Esophagus squamous epithelium (tissue), 5 donors: ENCODE measurements around the gene ABHD10. TPM values are rescaled to one million over a fixed set of nuclear protein-coding genes. Genes with fewer than 3 reads are reported as not detected.

Experiments
- DNase-seq: peaks from one replicate; lab custom pipeline; 2025; lab: John Stamatoyannopoulos, UW
- H3K27ac ChIP-seq, 4 donors: fragments of 200-600 bp; sonication (generic); one replicate each; pipeline ENCODE4 v1.5.1; 2016 to 2019; ENCODE audit warnings: mild to moderate bottlenecking in 1 of 4
- H3K27me3 ChIP-seq, 4 donors: fragments of 200-600 bp; sonication (generic); 1 replicate in 3 of 4; 2 replicates in 1 of 4; pipeline versions ENCODE4 v1.5.1 to v1.6.0; 2017 to 2021; ENCODE audit warnings: antibody characterized with exemption in 1 of 4
- H3K36me3 ChIP-seq, 3 donors: fragments of 200-600 bp; sonication (generic); one replicate each; pipeline ENCODE4 v1.5.1; 2016 to 2019
- H3K4me1 ChIP-seq, 3 donors: fragments of 200-600 bp; sonication (generic); one replicate each; pipeline ENCODE4 v1.5.1; 2017 to 2019
- H3K4me3 ChIP-seq, 4 donors: fragments of 200-600 bp; sonication (generic); 1 replicate in 3 of 4; 2 replicates in 1 of 4; pipeline ENCODE4 v1.5.1; 2016 to 2019; ENCODE audit warnings: mild to moderate bottlenecking in 2 of 4, moderate library complexity in 1 of 4
- H3K9me3 ChIP-seq, 3 donors: fragments of 200-600 bp; sonication (generic); one replicate each; pipeline ENCODE4 v1.5.1; 2016 to 2019
- POLR2A ChIP-seq, 4 donors: fragments of 450-650 bp; IDR thresholded peaks; one replicate each; pipeline ENCODE4 v1.6.1; 2017; ENCODE audit warnings: antibody characterized with exemption in 4 of 4, mild to moderate bottlenecking in 4 of 4, moderate library complexity in 3 of 4
- WGBS, 2 donors: methylation state at CpG; one replicate each; pipeline ENCODE4 v1.1.5; 2018; 5-methylcytosine and 5-hydroxymethylcytosine counted together
- intact Hi-C: fragments of 100-400 bp; cut with DNase I; formaldehyde crosslinking; loops from one replicate; pipeline ENCODE4 v1.15.0; 2022
- total RNA-seq, 4 donors: library from RNA; depleted of rRNA; stranded (reverse); fragments of >200 nt; gene quantifications; one replicate each; pipeline ENCODE4 v1.1.0, GENCODE V29; 2016
- TF ChIP-seq, protein P1 (sequence below), 6 experiments: fragments of 450-650 bp in 4 of 6; fragments of 200-600 bp in 2 of 6; sonication (generic) in 2 of 6; IDR thresholded peaks; one replicate each; pipeline ENCODE4 v1.5.1; 2016 to 2019; ENCODE audit warnings: antibody characterized with exemption in 6 of 6, mild to moderate bottlenecking in 4 of 6, moderate library complexity in 4 of 6
- donor health status: DM: yes; HTN: yes; CAD: no.

ABHD10 gene
- total RNA-seq, 4 donors from 2014 or later: 10.2 to 22.5 (median 13.1) TPM

DNA sequence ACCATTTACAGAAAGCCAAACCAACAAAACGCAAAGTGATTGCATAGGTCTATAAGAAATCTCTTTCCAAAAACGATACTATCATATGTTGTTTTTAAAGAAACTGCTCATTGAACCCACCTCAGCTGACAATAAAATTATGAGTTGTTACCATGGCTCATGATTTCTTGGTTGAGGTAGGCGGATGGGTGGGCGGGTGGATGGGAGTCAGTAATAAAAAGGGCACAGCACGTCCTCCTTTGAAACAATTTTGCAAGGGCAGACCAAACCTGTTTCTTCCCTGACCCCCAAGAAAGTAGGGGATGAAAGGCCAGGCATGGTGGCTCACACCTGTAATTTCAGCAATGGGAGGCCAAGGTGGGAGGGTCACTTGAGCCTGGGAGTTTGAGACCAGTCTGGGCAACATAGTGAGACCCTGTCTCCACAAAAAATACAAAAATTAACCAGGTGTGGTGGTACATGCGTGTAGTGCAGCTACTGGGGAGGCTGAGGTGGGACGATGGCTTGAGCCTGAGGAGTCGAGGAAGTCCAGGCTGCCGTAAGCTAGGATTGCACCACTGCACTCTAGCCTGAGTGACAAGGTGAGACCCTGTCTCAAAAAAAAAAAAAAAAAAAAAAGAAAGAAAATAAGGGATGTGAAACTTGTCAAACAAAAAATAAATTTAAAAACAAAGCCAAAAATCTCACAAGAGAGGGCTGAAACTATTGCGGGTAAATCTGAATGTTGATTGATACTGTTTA, 2.1 kb downstream of the ABHD10 start:
- Histone ChIP-seq H3K27me3 (no peaks in the 10 kb centered on the region), H3K4me3 (no peak overlapping the region), H3K27ac (no peak overlapping the region), H3K9me3 (no peaks in the 10 kb centered on the region), H3K4me1 (peaks cover 0 to 43% (median 10%) of the 10 kb centered on the region in 3 donors), H3K36me3 (no peaks in the 10 kb centered on the region)
- 91% methylated on average over 10 of the region's 10 CpGs for WGBS, 2 donors
- TF ChIP-seq, protein P1, sequence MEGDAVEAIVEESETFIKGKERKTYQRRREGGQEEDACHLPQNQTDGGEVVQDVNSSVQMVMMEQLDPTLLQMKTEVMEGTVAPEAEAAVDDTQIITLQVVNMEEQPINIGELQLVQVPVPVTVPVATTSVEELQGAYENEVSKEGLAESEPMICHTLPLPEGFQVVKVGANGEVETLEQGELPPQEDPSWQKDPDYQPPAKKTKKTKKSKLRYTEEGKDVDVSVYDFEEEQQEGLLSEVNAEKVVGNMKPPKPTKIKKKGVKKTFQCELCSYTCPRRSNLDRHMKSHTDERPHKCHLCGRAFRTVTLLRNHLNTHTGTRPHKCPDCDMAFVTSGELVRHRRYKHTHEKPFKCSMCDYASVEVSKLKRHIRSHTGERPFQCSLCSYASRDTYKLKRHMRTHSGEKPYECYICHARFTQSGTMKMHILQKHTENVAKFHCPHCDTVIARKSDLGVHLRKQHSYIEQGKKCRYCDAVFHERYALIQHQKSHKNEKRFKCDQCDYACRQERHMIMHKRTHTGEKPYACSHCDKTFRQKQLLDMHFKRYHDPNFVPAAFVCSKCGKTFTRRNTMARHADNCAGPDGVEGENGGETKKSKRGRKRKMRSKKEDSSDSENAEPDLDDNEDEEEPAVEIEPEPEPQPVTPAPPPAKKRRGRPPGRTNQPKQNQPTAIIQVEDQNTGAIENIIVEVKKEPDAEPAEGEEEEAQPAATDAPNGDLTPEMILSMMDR (IDR thresholded peaks at IDR 0.05): no peak
- no peak for TF ChIP-seq POLR2A (IDR thresholded peaks at IDR 0.05)
- DNase-seq: no peak
- intact Hi-C loops: no loop called here

DNA sequence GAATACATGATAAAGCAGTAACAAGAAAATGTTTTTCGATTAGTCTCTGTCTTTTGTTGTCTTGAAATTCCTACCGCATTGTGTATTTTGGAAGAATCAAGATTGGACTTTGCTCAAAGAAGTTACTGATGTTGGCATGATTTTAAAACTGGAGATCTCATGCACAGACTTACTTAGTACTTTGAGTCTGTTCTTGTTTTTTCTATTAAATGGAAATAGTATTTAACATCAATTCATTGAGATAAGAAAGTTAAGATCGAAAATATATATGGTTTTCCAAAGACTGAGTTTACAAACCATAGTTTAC, 2.6 kb downstream of the ABHD10 start:
- peaks cover 0 to 2% (median 0%) of the 10 kb centered on the region in 3 donors for H3K36me3 ChIP-seq
- H3K4me3 ChIP-seq: no peak overlapping the region
- peaks cover 0 to 43% (median 10%) of the 10 kb centered on the region in 3 donors for H3K4me1 ChIP-seq
- no peak for DNase-seq
- no peaks in the 10 kb centered on the region for H3K9me3 ChIP-seq
- 48 to 58% methylated on average over 3 of the region's 3 CpGs for WGBS, 2 donors
- H3K27me3 ChIP-seq: no peaks in the 10 kb centered on the region
- intact Hi-C loops: no loop called here
- TF ChIP-seq, protein P1 (IDR thresholded peaks at IDR 0.05): no peak
- no peak for TF ChIP-seq POLR2A (IDR thresholded peaks at IDR 0.05)
- no peak overlapping the region for H3K27ac ChIP-seq

DNA sequence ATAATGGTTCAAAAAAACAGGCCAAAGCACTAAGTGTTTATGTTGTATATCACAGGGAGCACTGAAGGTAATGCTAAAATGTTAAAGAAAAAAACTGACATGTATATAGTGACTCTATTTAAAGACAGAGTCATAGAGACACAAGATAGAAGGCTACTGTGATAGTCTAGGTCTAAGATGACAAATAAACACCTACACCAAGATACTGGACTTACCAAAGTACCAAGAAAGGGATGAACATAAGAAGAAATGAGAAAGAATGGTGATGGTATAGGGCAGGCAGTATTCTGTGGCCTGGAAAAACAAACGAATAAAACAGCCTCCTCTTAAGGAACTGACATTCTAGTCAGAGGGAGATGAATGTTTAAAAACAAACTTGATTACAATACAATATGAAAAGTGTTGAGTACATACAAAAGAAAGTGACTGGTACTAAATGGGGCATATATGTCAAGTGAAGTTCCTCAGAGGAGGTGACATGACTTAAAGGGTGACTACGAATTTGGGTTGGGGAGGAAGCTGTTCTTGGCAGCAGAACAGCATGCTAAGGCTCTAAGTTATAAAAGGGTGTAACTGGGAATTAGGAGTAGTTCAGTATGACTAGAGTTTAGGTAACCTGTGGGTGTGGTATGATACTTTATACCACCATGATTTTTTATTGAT, 5.9 kb downstream of the ABHD10 start:
- H3K4me3 ChIP-seq: no peak overlapping the region
- no peaks in the 10 kb centered on the region for H3K27me3 ChIP-seq
- no peak overlapping the region for H3K27ac ChIP-seq
- no peaks in the 10 kb centered on the region for H3K9me3 ChIP-seq
- intact Hi-C loops: no loop called here
- TF ChIP-seq, protein P1 (IDR thresholded peaks at IDR 0.05): no peak
- TF ChIP-seq POLR2A (IDR thresholded peaks at IDR 0.05): no peak
- peaks cover 0 to 27% (median 0%) of the 10 kb centered on the region in 3 donors for H3K36me3 ChIP-seq
- WGBS, 2 donors: 44 to 51% methylated on average over 2 of the region's 2 CpGs
- H3K4me1 ChIP-seq: peaks cover 0 to 33% (median 10%) of the 10 kb centered on the region in 3 donors
- DNase-seq: no peak

DNA sequence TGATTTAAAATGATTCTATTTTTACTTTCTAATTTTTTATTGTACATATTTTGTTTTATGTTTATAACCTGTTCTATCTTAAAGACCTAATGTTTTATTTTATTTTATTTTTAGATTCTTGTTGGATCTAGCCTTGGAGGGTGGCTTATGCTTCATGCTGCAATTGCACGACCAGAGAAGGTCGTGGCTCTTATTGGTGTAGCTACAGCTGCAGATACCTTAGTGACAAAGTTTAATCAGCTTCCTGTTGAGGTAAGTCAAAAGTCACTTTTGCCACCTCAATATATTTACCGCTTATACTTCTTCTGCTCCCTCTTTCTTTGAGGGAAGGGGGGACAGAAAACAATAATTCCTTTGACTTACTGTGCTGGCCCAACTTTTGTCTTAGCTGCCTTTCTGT, 8.0 kb downstream of the ABHD10 start:
- no peaks in the 10 kb centered on the region for H3K9me3 ChIP-seq
- H3K36me3 ChIP-seq: peaks cover 0 to 37% (median 6%) of the 10 kb centered on the region in 3 donors
- 76 to 87% methylated on average over 3 of the region's 3 CpGs for WGBS, 2 donors
- TF ChIP-seq, protein P1 (IDR thresholded peaks at IDR 0.05): no peak
- no peak for TF ChIP-seq POLR2A (IDR thresholded peaks at IDR 0.05)
- intact Hi-C loops: no loop called here
- no peak overlapping the region for H3K4me3 ChIP-seq
- DNase-seq: no peak
- no peaks in the 10 kb centered on the region for H3K27me3 ChIP-seq
- H3K27ac ChIP-seq: no peak overlapping the region
- peaks cover 0 to 13% (median 0%) of the 10 kb centered on the region in 3 donors for H3K4me1 ChIP-seq

DNA sequence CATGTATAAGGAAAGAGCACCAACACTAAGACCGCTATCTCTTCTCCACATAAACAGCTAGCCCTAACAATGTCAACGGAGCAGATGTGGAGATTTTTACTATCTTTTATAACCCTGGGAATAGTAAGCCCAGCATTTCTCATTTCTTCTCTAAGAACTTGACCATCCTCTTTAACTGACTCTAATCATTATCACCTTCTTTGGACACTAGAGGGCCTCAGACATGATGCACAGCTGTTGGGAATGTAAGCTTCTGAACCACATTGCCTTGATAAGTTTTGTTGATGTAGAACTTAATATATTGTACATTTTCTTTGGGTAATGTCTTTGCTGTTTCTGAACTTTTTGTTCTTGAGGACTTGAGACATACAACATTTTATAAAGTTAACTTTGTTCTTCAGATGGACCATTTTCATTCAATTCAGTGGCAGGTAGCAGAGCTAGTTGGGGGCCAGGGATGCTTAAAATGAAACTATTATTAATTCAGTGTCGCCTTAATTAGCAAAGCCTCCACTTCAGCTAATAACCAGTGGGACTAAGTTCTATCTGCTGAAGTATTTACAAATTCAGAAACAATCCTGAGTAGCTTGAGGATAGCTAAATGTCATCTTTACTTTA, 10.3 kb downstream of the ABHD10 start:
- 56 to 69% methylated on average over 3 of the region's 3 CpGs for WGBS, 2 donors
- intact Hi-C loops: no loop called here
- H3K27ac ChIP-seq: no peak overlapping the region
- TF ChIP-seq POLR2A (IDR thresholded peaks at IDR 0.05): no peak
- TF ChIP-seq, protein P1 (IDR thresholded peaks at IDR 0.05): peak in 5 of 6 experiments; percentile 48 to 72 (median 56)
- peaks cover 0 to 52% (median 6%) of the 10 kb centered on the region in 3 donors for H3K36me3 ChIP-seq
- H3K9me3 ChIP-seq: no peaks in the 10 kb centered on the region
- no peaks in the 10 kb centered on the region for H3K27me3 ChIP-seq
- no peak overlapping the region for H3K4me3 ChIP-seq
- H3K4me1 ChIP-seq: no peaks in the 10 kb centered on the region
- no peak for DNase-seq
